SK-N-SH treated with all-trans-retinoic acid at 6 μM for 48 hours (cell line): ENCODE results near the gene HOXC10.

Experiments
- ATAC-seq: fragments of 200-7000 bp; cut with Tn5 transposase; 3 replicates; pipeline ENCODE4 v1.9.1; 2020; ENCODE audit warnings: mild to moderate bottlenecking, moderate library complexity
- ARNTL ChIP-seq: fragments of 450-650 bp; formaldehyde crosslinking; IDR thresholded peaks from 2 replicates; pipeline ENCODE4 v1.5.0; 2020; ENCODE audit warnings: low read depth, mild to moderate bottlenecking, moderate library complexity, borderline replicate concordance
- BACH2 ChIP-seq: fragments of 250-450 bp; sonication (Bioruptor Pico); IDR thresholded peaks from 2 replicates; pipeline ENCODE4 v1.9.0; 2021; ENCODE audit warnings: mild to moderate bottlenecking, borderline replicate concordance
- CSDC2 ChIP-seq: fragments of 250-450 bp; sonication (Bioruptor Pico); IDR thresholded peaks from 2 replicates; pipeline ENCODE4 v1.5.0; 2020; ENCODE audit warnings: mild to moderate bottlenecking, moderate library complexity
- ESRRG ChIP-seq: fragments of 250-450 bp; sonication (Bioruptor Pico); IDR thresholded peaks from 2 replicates; pipeline ENCODE4 v1.6.1; 2021; ENCODE audit warnings: mild to moderate bottlenecking
- POU6F1 ChIP-seq: fragments of 250-450 bp; sonication (Bioruptor Pico); IDR thresholded peaks from 2 replicates; pipeline ENCODE4 v1.8.0; 2021; ENCODE audit warnings: low read depth, mild to moderate bottlenecking, moderate library complexity, borderline replicate concordance
- PPARA ChIP-seq: fragments of 250-450 bp; sonication (Bioruptor Pico); IDR thresholded peaks from 2 replicates; pipeline ENCODE4 v1.5.0; 2020; ENCODE audit warnings: mild to moderate bottlenecking, borderline replicate concordance
- RARB ChIP-seq: fragments of 250-450 bp; sonication (Bioruptor Pico); IDR thresholded peaks from 2 replicates; pipeline ENCODE4 v1.8.0; 2021; ENCODE audit warnings: mild to moderate bottlenecking, moderate library complexity
- SNAI2 ChIP-seq: fragments of 250-450 bp; sonication (Bioruptor Pico); IDR thresholded peaks from 2 replicates; pipeline ENCODE4 v1.5.0; 2020; ENCODE audit warnings: mild to moderate bottlenecking, moderate library complexity
- TOX ChIP-seq: fragments of 250-450 bp; sonication (Bioruptor Pico); IDR thresholded peaks from 2 replicates; pipeline ENCODE4 v1.8.0; 2021; ENCODE audit warnings: mild to moderate bottlenecking, moderate library complexity, borderline replicate concordance
- ZNF565 ChIP-seq: fragments of 450-650 bp; formaldehyde crosslinking; conservative IDR thresholded peaks from 2 replicates; pipeline ENCODE4 v1.5.0; 2020; ENCODE audit warnings: low read depth, mild to moderate bottlenecking, moderate library complexity
- ZNF70 ChIP-seq: fragments of 450-650 bp; formaldehyde crosslinking; IDR thresholded peaks from 2 replicates; pipeline ENCODE4 v1.5.0; 2020; ENCODE audit warnings: mild to moderate bottlenecking, moderate library complexity
- ZNF8 ChIP-seq: fragments of 450-650 bp; formaldehyde crosslinking; IDR thresholded peaks from 2 replicates; pipeline ENCODE4 v1.5.0; 2020; ENCODE audit warnings: mild to moderate bottlenecking, moderate library complexity
- TF ChIP-seq, protein P1 (sequence below): fragments of 250-450 bp; sonication (Bioruptor Pico); IDR thresholded peaks from 2 replicates; pipeline ENCODE4 v1.5.0; 2020; ENCODE audit warnings: mild to moderate bottlenecking, moderate library complexity
- TF ChIP-seq, protein P2 (sequence below): fragments of 250-450 bp; sonication (Bioruptor Pico); IDR thresholded peaks from 2 replicates; pipeline ENCODE4 v1.8.0; 2020; ENCODE audit warnings: mild to moderate bottlenecking, moderate library complexity, borderline replicate concordance
- TF ChIP-seq, protein P3 (sequence below): fragments of 250-450 bp; sonication (Bioruptor Pico); IDR thresholded peaks from 2 replicates; pipeline ENCODE4 v1.5.1; 2020; ENCODE audit warnings: low read depth, mild to moderate bottlenecking, moderate library complexity
- TF ChIP-seq, protein P4 (sequence below): fragments of 250-450 bp; sonication (Bioruptor Pico); IDR thresholded peaks from 2 replicates; pipeline ENCODE4 v1.5.1; 2021; ENCODE audit warnings: mild to moderate bottlenecking, moderate library complexity

HOXC10 gene

GRCh38 chr12:54037360-54038283, 52.7 kb downstream of the HOXC10 start:
- TF ChIP-seq, protein P1, sequence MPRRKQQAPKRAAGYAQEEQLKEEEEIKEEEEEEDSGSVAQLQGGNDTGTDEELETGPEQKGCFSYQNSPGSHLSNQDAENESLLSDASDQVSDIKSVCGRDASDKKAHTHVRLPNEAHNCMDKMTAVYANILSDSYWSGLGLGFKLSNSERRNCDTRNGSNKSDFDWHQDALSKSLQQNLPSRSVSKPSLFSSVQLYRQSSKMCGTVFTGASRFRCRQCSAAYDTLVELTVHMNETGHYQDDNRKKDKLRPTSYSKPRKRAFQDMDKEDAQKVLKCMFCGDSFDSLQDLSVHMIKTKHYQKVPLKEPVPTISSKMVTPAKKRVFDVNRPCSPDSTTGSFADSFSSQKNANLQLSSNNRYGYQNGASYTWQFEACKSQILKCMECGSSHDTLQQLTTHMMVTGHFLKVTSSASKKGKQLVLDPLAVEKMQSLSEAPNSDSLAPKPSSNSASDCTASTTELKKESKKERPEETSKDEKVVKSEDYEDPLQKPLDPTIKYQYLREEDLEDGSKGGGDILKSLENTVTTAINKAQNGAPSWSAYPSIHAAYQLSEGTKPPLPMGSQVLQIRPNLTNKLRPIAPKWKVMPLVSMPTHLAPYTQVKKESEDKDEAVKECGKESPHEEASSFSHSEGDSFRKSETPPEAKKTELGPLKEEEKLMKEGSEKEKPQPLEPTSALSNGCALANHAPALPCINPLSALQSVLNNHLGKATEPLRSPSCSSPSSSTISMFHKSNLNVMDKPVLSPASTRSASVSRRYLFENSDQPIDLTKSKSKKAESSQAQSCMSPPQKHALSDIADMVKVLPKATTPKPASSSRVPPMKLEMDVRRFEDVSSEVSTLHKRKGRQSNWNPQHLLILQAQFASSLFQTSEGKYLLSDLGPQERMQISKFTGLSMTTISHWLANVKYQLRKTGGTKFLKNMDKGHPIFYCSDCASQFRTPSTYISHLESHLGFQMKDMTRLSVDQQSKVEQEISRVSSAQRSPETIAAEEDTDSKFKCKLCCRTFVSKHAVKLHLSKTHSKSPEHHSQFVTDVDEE (CRISPR knock-in tag) = no peak
- TF ChIP-seq, protein P2, sequence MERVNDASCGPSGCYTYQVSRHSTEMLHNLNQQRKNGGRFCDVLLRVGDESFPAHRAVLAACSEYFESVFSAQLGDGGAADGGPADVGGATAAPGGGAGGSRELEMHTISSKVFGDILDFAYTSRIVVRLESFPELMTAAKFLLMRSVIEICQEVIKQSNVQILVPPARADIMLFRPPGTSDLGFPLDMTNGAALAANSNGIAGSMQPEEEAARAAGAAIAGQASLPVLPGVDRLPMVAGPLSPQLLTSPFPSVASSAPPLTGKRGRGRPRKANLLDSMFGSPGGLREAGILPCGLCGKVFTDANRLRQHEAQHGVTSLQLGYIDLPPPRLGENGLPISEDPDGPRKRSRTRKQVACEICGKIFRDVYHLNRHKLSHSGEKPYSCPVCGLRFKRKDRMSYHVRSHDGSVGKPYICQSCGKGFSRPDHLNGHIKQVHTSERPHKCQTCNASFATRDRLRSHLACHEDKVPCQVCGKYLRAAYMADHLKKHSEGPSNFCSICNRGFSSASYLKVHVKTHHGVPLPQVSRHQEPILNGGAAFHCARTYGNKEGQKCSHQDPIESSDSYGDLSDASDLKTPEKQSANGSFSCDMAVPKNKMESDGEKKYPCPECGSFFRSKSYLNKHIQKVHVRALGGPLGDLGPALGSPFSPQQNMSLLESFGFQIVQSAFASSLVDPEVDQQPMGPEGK (CRISPR knock-in tag) = no peak
- TF ChIP-seq, protein P3, sequence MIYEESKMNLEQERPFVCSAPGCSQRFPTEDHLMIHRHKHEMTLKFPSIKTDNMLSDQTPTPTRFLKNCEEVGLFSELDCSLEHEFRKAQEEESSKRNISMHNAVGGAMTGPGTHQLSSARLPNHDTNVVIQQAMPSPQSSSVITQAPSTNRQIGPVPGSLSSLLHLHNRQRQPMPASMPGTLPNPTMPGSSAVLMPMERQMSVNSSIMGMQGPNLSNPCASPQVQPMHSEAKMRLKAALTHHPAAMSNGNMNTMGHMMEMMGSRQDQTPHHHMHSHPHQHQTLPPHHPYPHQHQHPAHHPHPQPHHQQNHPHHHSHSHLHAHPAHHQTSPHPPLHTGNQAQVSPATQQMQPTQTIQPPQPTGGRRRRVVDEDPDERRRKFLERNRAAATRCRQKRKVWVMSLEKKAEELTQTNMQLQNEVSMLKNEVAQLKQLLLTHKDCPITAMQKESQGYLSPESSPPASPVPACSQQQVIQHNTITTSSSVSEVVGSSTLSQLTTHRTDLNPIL (CRISPR knock-in tag) = no peak
- TF ChIP-seq, protein P4, sequence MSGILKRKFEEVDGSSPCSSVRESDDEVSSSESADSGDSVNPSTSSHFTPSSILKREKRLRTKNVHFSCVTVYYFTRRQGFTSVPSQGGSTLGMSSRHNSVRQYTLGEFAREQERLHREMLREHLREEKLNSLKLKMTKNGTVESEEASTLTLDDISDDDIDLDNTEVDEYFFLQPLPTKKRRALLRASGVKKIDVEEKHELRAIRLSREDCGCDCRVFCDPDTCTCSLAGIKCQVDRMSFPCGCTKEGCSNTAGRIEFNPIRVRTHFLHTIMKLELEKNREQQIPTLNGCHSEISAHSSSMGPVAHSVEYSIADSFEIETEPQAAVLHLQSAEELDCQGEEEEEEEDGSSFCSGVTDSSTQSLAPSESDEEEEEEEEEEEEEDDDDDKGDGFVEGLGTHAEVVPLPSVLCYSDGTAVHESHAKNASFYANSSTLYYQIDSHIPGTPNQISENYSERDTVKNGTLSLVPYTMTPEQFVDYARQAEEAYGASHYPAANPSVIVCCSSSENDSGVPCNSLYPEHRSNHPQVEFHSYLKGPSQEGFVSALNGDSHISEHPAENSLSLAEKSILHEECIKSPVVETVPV = no peak
- no peak for TF ChIP-seq ZNF70 (CRISPR knock-in tag)
- TF ChIP-seq RARB (CRISPR knock-in tag) = no peak
- TF ChIP-seq CSDC2 (CRISPR knock-in tag) = no peak
- no peak for TF ChIP-seq ESRRG (CRISPR knock-in tag)
- TF ChIP-seq TOX (CRISPR knock-in tag) = no peak
- TF ChIP-seq ZNF8 (CRISPR knock-in tag) = no peak
- TF ChIP-seq ZNF565 (CRISPR knock-in tag) = no peak
- no peak for ATAC-seq

DNA sequence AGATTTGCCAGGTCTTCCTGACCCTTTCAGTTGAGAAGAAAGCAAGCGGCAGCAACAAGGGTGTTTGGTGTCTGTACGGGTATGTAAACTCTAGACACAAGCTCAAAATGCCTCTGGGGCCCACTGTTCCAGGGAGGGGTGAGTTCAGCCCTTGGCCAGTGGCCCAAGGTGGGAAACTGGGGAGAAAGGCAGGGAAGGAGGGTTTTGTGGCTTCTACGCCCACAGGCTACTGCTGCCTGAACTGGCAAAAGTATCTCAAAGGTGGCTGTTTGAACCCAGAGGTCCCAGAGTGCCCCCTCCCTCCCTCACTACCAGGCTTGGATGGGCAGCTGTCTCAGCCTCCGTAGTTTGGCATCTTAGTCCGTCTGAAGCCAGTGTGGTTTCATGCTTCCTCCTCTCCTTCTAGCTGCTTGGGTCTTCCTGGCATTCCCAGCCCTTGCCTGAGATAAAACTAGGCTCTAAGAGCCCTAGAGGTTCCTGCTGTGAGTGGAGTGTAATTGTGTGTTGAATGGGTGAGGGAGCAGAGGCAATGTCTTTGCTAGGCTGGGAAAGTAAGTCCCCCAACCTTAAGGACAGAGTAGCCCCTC, 53.4 kb downstream of the HOXC10 start:
- no peak for ATAC-seq
- TF ChIP-seq PPARA = no peak
- TF ChIP-seq, protein P4 = no peak

GRCh38 chr12:54038871-54039414, 54.0 kb downstream of the HOXC10 start:
- no peak for TF ChIP-seq TOX (CRISPR knock-in tag)
- TF ChIP-seq SNAI2 (CRISPR knock-in tag) = no peak
- no peak for TF ChIP-seq PPARA
- TF ChIP-seq ZNF70 (CRISPR knock-in tag) = no peak
- TF ChIP-seq ARNTL (CRISPR knock-in tag) = no peak
- no peak for TF ChIP-seq BACH2 (CRISPR knock-in tag)
- TF ChIP-seq, protein P1 (CRISPR knock-in tag) = no peak
- TF ChIP-seq, protein P4 = no peak
- TF ChIP-seq ZNF565 (CRISPR knock-in tag) = no peak
- TF ChIP-seq, protein P3 (CRISPR knock-in tag) = no peak
- TF ChIP-seq POU6F1 (CRISPR knock-in tag) = no peak
- no peak for ATAC-seq
